ENCODE results near the gene ACAA1.

DNA sequence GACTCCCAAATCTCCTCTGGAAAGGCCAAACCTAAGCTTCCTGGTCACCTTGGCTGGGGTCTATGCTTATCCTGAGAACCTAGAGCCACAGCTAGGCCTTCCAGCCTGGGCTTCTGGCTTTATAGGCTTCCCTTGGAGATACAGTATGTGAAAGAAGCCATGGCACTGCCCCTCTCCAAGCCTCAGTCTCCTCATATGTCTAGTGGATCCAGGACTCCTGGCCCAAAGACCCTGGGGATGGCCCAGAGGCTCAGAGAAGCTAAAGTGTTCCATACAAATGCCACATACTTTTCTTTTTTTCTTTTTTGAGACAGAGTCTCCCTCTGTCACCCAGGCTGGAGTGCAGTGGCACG is 8.6 kb downstream of the ACAA1 start:
- TF ChIP-seq, protein P1, sequence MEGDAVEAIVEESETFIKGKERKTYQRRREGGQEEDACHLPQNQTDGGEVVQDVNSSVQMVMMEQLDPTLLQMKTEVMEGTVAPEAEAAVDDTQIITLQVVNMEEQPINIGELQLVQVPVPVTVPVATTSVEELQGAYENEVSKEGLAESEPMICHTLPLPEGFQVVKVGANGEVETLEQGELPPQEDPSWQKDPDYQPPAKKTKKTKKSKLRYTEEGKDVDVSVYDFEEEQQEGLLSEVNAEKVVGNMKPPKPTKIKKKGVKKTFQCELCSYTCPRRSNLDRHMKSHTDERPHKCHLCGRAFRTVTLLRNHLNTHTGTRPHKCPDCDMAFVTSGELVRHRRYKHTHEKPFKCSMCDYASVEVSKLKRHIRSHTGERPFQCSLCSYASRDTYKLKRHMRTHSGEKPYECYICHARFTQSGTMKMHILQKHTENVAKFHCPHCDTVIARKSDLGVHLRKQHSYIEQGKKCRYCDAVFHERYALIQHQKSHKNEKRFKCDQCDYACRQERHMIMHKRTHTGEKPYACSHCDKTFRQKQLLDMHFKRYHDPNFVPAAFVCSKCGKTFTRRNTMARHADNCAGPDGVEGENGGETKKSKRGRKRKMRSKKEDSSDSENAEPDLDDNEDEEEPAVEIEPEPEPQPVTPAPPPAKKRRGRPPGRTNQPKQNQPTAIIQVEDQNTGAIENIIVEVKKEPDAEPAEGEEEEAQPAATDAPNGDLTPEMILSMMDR (IDR thresholded peaks at IDR 0.05), result no peak
- no peak for TF ChIP-seq POLR2A (IDR thresholded peaks at IDR 0.05)

Measured in right lobe of liver (tissue), 4 donors.